ENCODE data around the gene TALDO1. TPM values are rescaled to one million over a fixed set of nuclear protein-coding genes. Genes with fewer than 3 reads are reported as not detected.

Gene TALDO1
- total and polyA plus RNA-seq, 12 donors, result 55.3 to 124 (median 96.3) TPM

- Histone ChIP-seq H3K27ac (peak overlapping the region in 6 of 10 donors; percentile 31 to 75 (median 44)), H3K36me3 (peaks cover 0 to 17% (median 7%) of the 10 kb centered on the region in 9 donors), H3K4me1 (peaks cover 0 to 49% (median 24%) of the 10 kb centered on the region in 9 donors), H3K4me3 (peak overlapping the region; percentile 19 to 55 (median 40)), H3K27me3 (peaks cover 6 to 58% (median 45%) of the 10 kb centered on the region in 7 donors), H3K9me3 (no peaks in the 10 kb centered on the region)
- TF ChIP-seq CTCF (IDR thresholded peaks at IDR 0.05), result no peak
- no peak for DNase-seq
- intact Hi-C loops (cut with DNase I), result no loop called here
- WGBS, 2 donors, result 10 to 13% methylated on average over 20 to 22 of the region's 22 CpGs
- peak in 6 of 8 donors; percentile 2 to 63 (median 28) for ATAC-seq
These were observed 40.8 kb upstream of the TALDO1 start for GRCh38 chr11:706439-706956.

DNA sequence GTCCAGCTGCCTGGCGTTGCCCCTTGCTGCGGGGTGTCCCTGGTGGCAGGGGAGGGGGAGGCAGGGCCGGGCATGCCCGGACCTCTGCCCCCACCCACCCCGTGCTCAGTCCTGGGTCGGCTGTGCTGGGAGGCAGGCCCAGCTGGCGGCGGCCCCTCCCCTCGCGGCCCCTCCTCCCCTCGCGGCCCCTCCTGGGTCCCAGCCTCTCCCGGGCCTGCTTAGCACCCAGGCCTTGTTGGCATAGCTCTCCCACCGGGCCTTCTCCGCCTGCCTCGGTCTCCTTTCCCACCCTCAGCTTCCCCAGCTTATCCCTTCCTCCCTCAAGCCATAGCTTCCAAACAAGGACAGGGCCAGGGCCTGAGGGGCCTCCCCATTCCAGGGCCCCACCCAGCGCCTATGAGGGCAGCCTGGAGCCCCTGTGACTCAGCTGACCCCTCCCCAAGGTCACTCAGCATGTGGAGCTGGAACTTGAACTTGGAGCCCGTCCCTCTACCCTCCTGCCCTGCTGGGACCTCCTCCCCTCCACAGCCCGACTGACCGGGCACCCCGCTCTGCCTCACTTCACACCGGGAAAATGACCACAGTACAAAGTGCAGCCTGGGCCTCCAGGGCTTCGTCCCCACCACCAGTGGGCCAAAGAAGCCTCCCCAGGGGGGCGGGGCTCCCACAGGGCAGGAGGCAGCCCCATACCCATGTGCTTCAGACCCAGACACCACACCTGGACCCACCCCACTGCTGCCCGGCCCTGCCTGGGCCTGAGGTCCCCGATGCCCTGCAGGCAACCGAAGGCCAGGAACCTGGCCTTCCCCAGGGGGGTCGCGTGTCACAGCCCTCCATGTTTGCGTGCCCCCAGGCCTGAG lies 40.1 kb upstream of the TALDO1 start:
- H3K9me3 ChIP-seq, result no peaks in the 10 kb centered on the region
- peaks cover 6 to 60% (median 45%) of the 10 kb centered on the region in 7 donors for H3K27me3 ChIP-seq
- WGBS, 2 donors, result 49% methylated on average over 30 of the region's 30 CpGs
- peak overlapping the region in 6 of 10 donors; percentile 31 to 75 (median 44) for H3K27ac ChIP-seq
- peak overlapping the region; percentile 19 to 55 (median 40) for H3K4me3 ChIP-seq
- H3K36me3 ChIP-seq, result peaks cover 0 to 10% (median under 1%) of the 10 kb centered on the region in 9 donors
- DNase-seq (no peak), ATAC-seq (peak in 6 of 8 donors; percentile 13 to 78 (median 44))
- no peak for TF ChIP-seq CTCF (IDR thresholded peaks at IDR 0.05)
- intact Hi-C loops (cut with DNase I), result no loop called here
- H3K4me1 ChIP-seq, result peaks cover 0 to 49% (median 24%) of the 10 kb centered on the region in 9 donors

- no peak overlapping the region for H3K4me3 ChIP-seq
- peaks cover 6 to 60% (median 45%) of the 10 kb centered on the region in 7 donors for H3K27me3 ChIP-seq
- H3K36me3 ChIP-seq, result peaks cover 0 to 4% (median 0%) of the 10 kb centered on the region in 9 donors
- ATAC-seq, result no peak
- peaks cover 0 to 45% (median 24%) of the 10 kb centered on the region in 9 donors for H3K4me1 ChIP-seq
- H3K27ac ChIP-seq, result peak overlapping the region in 1 of 10 donors; percentile 41
- intact Hi-C loops (cut with DNase I), result no loop called here
- no peak for TF ChIP-seq CTCF (IDR thresholded peaks at IDR 0.05)
- no peak for DNase-seq
- no peaks in the 10 kb centered on the region for H3K9me3 ChIP-seq
- 84 to 87% methylated on average over 16 of the region's 16 CpGs for WGBS, 2 donors
These were observed 39.3 kb upstream of the TALDO1 start for GRCh38 chr11:707817-708420.

- no peak overlapping the region for H3K4me3 ChIP-seq
- peaks cover 6 to 62% (median 45%) of the 10 kb centered on the region in 7 donors for H3K27me3 ChIP-seq
- 71 to 74% methylated on average over 7 of the region's 7 CpGs for WGBS, 2 donors
- intact Hi-C loops (cut with DNase I), result no loop called here
- no peak overlapping the region for H3K27ac ChIP-seq
- DNase-seq (no peak), ATAC-seq (no peak)
- H3K9me3 ChIP-seq, result no peaks in the 10 kb centered on the region
- H3K4me1 ChIP-seq, result peaks cover 0 to 43% (median 24%) of the 10 kb centered on the region in 9 donors
- TF ChIP-seq CTCF (IDR thresholded peaks at IDR 0.05), result no peak
- no peaks in the 10 kb centered on the region for H3K36me3 ChIP-seq
These were observed 38.8 kb upstream of the TALDO1 start for GRCh38 chr11:708511-708910.
